ENCODE measurements around the gene NLGN1.

NLGN1 gene

DNA sequence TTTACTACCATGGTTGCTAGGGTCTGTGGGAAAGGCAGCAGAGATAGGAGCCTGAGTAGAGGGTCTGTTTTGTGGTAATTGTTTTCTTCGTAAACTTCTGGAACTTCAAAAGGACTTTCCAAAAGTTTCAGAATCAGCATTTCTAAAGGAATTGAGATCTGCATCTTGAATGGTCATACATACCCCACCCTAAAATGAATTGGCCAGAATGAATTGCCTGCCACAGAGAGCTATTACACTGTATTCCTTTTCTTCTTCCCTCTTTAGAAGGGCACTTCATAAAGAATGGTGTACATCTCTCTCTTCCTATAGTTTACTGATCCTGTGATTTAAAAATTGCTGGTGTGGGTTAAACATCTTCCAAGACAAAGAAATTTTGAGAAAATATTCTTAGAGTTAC lies 525.7 kb downstream of the NLGN1 start:
- DNase-seq = no peak

DNA sequence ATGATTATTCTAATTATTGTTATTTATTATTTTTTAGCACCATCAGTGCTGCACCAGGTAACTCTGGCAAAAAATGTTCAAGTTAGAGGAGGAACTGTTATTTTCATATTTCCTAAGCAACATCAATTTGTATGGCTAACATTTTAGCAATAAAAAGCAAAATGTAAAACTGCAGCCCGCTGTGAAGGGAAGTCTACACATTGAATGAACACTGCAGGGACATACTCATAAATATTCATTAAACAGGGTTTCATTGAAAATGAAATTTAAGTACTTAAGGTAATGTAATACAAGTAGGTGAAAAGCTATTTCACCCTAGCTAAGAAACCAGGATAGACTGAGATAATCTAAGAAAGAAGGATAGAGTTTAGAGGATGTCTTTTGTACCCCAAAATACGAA lies 532.7 kb downstream of the NLGN1 start:
- DNase-seq = no peak

GRCh38 chr3:173932624-173933023 lies 535.1 kb downstream of the NLGN1 start:
- DNase-seq = no peak

GRCh38 chr3:173933113-173933512 lies 535.6 kb downstream of the NLGN1 start:
- DNase-seq = no peak

GRCh38 chr3:173936316-173936715 lies 538.8 kb downstream of the NLGN1 start:
- DNase-seq = no peak

- DNase-seq = no peak
These were observed 540.6 kb downstream of the NLGN1 start for GRCh38 chr3:173938159-173938558.

GRCh38 chr3:173938616-173939015 lies 541.1 kb downstream of the NLGN1 start:
- no peak for DNase-seq

DNA sequence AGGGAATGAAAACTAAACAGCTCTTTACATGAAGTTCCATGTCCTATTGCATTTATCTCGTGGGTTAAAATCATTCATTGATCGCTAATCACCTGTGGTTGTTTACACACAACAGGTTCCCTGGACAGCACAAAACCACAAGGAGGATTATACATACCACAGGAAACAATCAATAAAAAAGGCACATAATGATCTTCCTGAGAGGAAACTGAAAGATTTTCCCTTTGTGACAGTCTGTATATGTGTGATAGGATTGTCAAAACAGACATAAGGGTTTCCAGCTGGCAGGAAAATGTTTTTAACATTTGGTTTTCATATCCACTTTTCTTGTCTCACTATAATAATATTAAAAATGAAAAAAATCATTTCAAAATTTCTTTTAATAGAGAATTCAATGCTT lies 541.8 kb downstream of the NLGN1 start:
- DNase-seq = no peak

DNA sequence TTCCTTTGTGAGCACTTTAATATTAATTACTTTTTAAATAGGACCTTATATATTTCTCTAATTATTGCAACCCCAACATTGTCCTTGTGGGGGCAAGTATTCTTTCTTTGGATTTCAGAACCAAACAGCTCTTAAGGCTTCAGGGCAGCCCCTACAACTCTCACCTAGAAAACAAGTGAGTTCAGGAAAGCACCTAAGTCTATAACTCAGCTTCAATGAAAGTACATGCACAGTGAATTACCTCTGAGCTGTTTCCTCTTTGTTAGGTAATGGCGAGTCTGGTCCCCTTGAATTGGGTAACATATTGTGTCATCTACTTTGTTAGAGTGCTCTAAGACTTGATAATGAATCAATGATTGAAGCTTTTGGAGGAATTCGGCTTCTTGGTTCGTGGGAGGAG lies 545.7 kb downstream of the NLGN1 start:
- DNase-seq = no peak

- no peak for DNase-seq
These were observed 547.6 kb downstream of the NLGN1 start for GRCh38 chr3:173945170-173945569.

- no peak for DNase-seq
These were observed 548.3 kb downstream of the NLGN1 start for GRCh38 chr3:173945806-173946205.

GRCh38 chr3:173954647-173955046 lies 557.1 kb downstream of the NLGN1 start:
- DNase-seq = no peak

GRCh38 chr3:173957646-173958045 lies 560.1 kb downstream of the NLGN1 start:
- no peak for DNase-seq

DNA sequence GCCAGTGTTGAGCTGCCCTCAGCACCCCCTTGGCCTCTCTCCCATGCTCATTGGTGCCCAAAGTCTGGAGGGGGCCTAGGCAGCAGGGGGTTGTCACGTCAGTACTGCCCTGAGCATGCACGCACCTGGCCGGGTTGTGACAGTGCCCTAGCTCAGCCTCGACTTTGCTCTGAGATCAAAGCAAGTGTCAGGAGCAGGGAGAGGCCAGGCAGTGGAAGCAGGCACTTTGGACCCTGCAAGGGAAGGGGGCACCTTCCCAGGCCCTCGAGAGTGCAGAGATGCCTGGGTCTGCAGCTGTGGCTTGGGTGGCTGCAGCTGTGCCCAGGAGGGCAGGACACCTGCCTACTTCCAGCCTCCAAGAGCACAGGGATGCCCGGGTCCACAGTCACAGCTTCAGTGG lies 561.3 kb downstream of the NLGN1 start:
- no peak for DNase-seq

DNA sequence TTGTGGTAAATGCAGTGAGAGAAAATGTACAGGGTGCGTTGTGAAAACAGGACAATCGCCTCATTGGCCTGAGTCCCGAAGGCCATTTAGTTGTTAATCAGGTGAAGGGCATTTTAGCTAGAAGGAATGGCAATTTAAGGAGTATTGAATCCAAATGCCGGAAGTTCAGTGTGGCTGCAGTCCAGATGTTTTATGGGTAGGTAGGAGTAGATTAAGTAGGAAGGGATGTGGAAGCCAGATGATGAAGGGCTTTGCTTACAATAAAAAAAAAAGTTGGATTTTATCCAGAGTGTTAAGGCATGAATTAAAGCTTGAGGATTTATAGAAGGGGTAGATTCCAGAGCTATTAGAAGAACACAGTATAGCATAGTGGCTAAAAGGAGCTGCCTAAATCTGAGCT lies 572.7 kb downstream of the NLGN1 start:
- DNase-seq = no peak

DNA sequence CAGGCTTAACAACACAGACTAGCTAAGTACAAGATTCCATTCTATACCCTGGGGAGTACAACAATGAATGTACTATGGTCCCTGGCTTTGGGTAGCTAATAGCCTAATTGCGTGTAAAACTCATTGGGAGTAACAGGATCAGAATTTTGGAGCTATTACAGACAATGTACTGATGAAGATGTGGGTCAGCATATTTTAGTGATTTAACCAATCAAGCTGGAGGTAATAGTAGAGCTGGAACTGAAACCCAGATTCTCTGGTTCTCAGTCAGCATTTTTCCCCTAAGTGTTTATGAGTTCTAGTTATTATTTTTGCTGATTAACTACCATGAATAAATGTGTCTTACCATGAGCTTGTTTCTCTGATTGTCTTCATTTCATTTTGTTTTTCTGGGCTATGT lies 578.7 kb downstream of the NLGN1 start:
- DNase-seq = no peak

GRCh38 chr3:173977747-173978146 lies 580.2 kb downstream of the NLGN1 start:
- DNase-seq = no peak

- no peak for DNase-seq
These were observed 585.8 kb downstream of the NLGN1 start for GRCh38 chr3:173983343-173983742.

GRCh38 chr3:173986861-173987410 lies 589.4 kb downstream of the NLGN1 start:
- no peak for DNase-seq

DNA sequence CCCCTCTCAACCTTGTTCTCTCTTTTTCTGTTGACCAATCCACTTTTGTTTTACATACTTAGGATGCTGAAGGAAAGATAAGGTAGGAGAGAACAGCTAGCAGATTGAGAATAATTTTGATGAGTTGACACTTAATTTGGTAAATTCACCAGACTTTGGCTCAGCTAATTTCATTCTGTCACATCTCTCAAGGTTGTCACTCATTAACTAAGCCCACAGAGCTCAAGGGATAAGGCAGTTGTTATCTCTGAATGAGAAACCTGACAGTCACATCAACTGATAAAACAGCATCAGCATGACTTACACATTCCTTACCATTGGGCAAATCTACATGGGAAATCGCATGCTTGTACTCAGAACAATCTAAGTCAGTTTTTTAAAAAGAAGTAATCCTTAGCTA lies 591.4 kb downstream of the NLGN1 start:
- DNase-seq = no peak

GRCh38 chr3:173992416-173992815 lies 594.9 kb downstream of the NLGN1 start:
- DNase-seq = no peak

GRCh38 chr3:173993299-173993698 lies 595.8 kb downstream of the NLGN1 start:
- no peak for DNase-seq

- no peak for DNase-seq
These were observed 603.1 kb downstream of the NLGN1 start for GRCh38 chr3:174000675-174001074.

DNA sequence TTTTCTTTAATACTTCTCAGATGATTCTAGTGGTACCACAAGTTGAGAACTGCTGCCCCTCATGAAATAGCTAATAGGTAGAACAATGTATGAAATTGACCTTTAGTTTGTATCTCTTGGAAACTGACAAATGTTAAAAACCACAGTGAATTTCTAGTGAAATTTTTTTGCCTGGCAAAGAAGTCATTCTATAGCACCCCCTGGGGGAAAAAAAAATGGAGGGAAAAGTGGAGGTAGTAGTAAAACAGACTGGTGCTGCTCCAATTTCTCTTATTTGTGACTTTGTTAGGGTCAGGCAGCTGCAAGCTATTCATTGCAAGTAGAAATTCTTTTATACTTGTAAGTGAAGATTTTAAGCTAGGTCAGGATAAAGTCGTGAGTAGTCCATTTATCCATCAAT lies 605.0 kb downstream of the NLGN1 start:
- DNase-seq = no peak

DNA sequence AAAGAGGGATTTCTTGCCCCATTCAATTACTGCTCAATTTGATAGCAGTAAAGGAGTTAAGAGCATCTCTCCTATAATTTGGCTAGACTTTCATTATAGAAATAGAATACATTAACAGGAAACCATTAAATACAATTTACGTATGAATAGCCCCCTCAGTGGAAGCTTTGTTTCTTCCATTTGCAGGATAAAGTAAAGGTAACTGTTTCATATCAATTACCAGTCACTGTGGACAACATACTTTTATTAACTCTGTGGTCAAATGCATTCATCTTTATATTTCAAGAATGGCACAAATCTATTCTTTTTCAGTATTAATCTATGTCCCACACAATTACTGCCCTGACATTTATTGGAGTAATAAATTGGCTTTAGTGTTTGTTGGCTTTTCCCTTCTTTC lies 613.4 kb downstream of the NLGN1 start:
- DNase-seq = no peak

DNA sequence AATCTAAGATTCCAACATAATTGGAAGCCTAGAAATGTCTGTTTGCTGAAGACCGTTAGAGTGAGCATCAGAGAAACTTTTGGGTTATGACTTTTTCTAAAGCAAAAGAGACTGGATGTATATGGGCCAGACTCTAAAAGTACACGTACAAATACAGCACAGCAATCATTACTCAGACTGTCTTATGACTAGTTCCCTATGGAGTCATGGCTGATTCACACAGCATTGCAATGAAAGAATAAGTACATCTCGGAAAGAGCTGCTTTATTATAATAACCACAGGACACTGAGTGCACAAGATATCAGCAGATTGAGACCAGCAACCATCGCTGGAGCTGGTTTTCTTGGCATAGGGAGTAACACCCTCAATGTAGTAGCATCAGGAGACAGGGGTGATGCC lies 618.6 kb downstream of the NLGN1 start:
- DNase-seq = no peak
